B cell (primary cell): Measurements from ENCODE around the gene ITGAE.

Experiments used
- EZH2 ChIP-seq: IDR thresholded peaks from 2 replicates; pipeline ENCODE4 v1.6.1; 2012; ENCODE audit warnings: borderline replicate concordance, low read depth, mild to moderate bottlenecking, moderate library complexity, low read length; ENCODE audit not compliant: insufficient read depth, poor library complexity, severe bottlenecking
- TF ChIP-seq, protein P1 (sequence below): fragments of 200-600 bp; IDR thresholded peaks from one replicate; pipeline ENCODE4 v1.8.0; 2022; ENCODE audit warnings: antibody characterized with exemption, mild to moderate bottlenecking

DNA sequence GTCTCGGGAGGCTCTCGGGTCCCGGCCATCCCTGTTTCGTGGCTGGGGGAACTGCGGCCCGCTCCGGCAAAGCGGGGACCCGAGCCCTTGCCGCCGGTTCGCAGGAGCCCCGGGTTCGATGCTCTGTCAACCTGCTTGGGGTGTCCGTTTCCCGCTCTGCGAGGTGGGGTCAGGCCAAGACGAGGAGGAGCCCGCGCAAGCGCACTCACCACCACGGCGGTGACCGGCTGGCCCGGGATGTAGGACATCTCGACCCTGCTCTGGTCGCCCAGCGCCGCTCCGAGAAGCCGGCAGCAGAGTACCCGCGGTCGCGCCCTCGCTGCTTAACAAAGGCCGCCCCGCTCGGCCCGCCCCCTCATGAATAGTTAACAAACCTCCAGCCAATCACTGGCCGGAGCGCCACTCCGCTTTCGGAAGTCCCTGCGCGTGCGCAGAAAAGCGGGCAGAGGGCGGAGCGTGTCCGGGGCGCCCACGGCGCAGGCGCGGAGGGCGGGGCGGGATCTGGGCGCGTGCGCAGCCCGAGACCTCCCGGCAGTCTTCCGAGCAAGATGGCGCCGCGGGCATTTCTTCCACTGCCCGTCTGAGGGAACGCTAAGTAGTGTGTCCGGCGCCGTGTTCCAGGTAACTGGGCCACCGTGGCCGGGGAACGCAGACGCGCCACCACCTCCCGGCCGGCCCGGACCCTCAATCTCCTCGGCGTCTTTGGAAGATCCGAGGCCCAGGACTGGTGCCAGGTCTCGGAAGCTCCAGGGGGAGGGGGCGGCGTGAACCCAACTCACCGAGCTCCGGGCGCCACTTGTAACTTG is 132.5 kb downstream of the ITGAE start, which contains the start of the genes EMC6 and TAX1BP3:
- TF ChIP-seq, protein P1, sequence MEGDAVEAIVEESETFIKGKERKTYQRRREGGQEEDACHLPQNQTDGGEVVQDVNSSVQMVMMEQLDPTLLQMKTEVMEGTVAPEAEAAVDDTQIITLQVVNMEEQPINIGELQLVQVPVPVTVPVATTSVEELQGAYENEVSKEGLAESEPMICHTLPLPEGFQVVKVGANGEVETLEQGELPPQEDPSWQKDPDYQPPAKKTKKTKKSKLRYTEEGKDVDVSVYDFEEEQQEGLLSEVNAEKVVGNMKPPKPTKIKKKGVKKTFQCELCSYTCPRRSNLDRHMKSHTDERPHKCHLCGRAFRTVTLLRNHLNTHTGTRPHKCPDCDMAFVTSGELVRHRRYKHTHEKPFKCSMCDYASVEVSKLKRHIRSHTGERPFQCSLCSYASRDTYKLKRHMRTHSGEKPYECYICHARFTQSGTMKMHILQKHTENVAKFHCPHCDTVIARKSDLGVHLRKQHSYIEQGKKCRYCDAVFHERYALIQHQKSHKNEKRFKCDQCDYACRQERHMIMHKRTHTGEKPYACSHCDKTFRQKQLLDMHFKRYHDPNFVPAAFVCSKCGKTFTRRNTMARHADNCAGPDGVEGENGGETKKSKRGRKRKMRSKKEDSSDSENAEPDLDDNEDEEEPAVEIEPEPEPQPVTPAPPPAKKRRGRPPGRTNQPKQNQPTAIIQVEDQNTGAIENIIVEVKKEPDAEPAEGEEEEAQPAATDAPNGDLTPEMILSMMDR = no peak
- TF ChIP-seq EZH2 = no peak
